Neural progenitor cell (in vitro differentiated cells): ENCODE data around the gene WDR86. TPM values are rescaled to one million over a fixed set of nuclear protein-coding genes. Genes with fewer than 3 reads are reported as not detected.
A peak's percentile ranks its signal among the peaks of the same experiment; 100 is the strongest.

Experiments
- DNase-seq: peaks from one replicate; pipeline ENCODE4 v3.0.0-alpha.2; 2016; ENCODE audit warnings: low spot score
- H2AFZ ChIP-seq: fragments of 200-600 bp; sonication (generic); replicated peaks from 2 replicates; pipeline ENCODE4 v1.6.1; 2016; ENCODE audit warnings: antibody characterized with exemption
- H3F3A ChIP-seq: fragments of 200-600 bp; sonication (generic); 2 replicates; pipeline ENCODE4 v1.6.1; 2016; ENCODE audit warnings: antibody characterized with exemption, low read depth
- H3K27ac ChIP-seq: fragments of 200-600 bp; sonication (generic); 2 replicates; pipeline ENCODE4 v1.5.1; 2016; ENCODE audit warnings: mild to moderate bottlenecking
- H3K27me3 ChIP-seq: fragments of 200-600 bp; sonication (generic); 2 replicates; pipeline ENCODE4 v1.6.1; 2016; ENCODE audit warnings: mild to moderate bottlenecking, moderate library complexity
- H3K36me3 ChIP-seq: fragments of 200-600 bp; sonication (generic); 2 replicates; pipeline ENCODE4 v1.5.1; 2016
- H3K4me1 ChIP-seq: fragments of 200-600 bp; sonication (generic); 2 replicates; pipeline ENCODE4 v1.6.1; 2016; ENCODE audit warnings: mixed run types
- H3K4me2 ChIP-seq: fragments of 200-600 bp; sonication (generic); 2 replicates; pipeline ENCODE4 v1.6.1; 2016
- H3K4me3 ChIP-seq: fragments of 200-600 bp; sonication (generic); 2 replicates; pipeline ENCODE4 v1.5.1; 2016
- H3K79me2 ChIP-seq: fragments of 200-600 bp; sonication (generic); 2 replicates; pipeline ENCODE4 v1.6.1; 2016; ENCODE audit warnings: low read depth
- H3K9ac ChIP-seq: fragments of 200-600 bp; sonication (generic); 2 replicates; pipeline ENCODE4 v1.6.1; 2016
- H3K9me3 ChIP-seq: fragments of 200-600 bp; sonication (generic); 2 replicates; pipeline ENCODE4 v1.5.1; 2016; ENCODE audit warnings: low read depth
- H4K20me1 ChIP-seq: fragments of 200-600 bp; sonication (generic); 2 replicates; pipeline ENCODE4 v1.6.1; 2016; ENCODE audit warnings: low read depth
- H3K27ac Mint-ChIP-seq: 3 replicates; pipeline ENCODE4 v1.8.0; 2021; ENCODE audit warnings: mixed read lengths
- H3K27me3 Mint-ChIP-seq: 2 replicates; pipeline ENCODE4 v1.8.0; 2022; ENCODE audit warnings: low read depth, mild to moderate bottlenecking, inconsistent platforms, moderate library complexity, mixed read lengths; ENCODE audit not compliant: insufficient read depth
- H3K36me3 Mint-ChIP-seq: 3 replicates; pipeline ENCODE4 v1.8.0; 2021; ENCODE audit warnings: mixed read lengths
- H3K4me1 Mint-ChIP-seq: 3 replicates; pipeline ENCODE4 v1.8.0; 2021; ENCODE audit warnings: mixed read lengths
- H3K4me3 Mint-ChIP-seq: 3 replicates; pipeline ENCODE4 v1.8.0; 2021; ENCODE audit warnings: mild to moderate bottlenecking, moderate library complexity, mixed read lengths
- H3K9me3 Mint-ChIP-seq: 3 replicates; pipeline ENCODE4 v1.8.0; 2020; ENCODE audit warnings: mixed read lengths
- EZH2 ChIP-seq: fragments of 200-600 bp; sonication (generic); IDR thresholded peaks from 2 replicates; pipeline ENCODE4 v1.6.1; 2017; ENCODE audit warnings: antibody characterized with exemption, mild to moderate bottlenecking, moderate library complexity
- EZH2phosphoT487 ChIP-seq: fragments of 200-600 bp; sonication (generic); IDR thresholded peaks from 2 replicates; pipeline ENCODE4 v1.6.1; 2017; ENCODE audit warnings: antibody characterized with exemption
- total RNA-seq: library from RNA; depleted of rRNA; stranded (reverse); fragments of >200 nt; gene quantifications from 2 replicates; pipeline ENCODE4 v1.2.3, GENCODE V29; 2015; ENCODE audit warnings: low replicate concordance
- TF ChIP-seq, protein P1 (sequence below): fragments of 200-600 bp; sonication (generic); IDR thresholded peaks from 2 replicates; pipeline ENCODE4 v1.5.1; 2017; ENCODE audit warnings: antibody characterized with exemption, mild to moderate bottlenecking

Gene WDR86
- 15.0 and 33.0 TPM in 2 replicates for total RNA-seq

- no peaks in the 10 kb centered on the region for H3K9me3 Mint-ChIP-seq
- TF ChIP-seq, protein P1, sequence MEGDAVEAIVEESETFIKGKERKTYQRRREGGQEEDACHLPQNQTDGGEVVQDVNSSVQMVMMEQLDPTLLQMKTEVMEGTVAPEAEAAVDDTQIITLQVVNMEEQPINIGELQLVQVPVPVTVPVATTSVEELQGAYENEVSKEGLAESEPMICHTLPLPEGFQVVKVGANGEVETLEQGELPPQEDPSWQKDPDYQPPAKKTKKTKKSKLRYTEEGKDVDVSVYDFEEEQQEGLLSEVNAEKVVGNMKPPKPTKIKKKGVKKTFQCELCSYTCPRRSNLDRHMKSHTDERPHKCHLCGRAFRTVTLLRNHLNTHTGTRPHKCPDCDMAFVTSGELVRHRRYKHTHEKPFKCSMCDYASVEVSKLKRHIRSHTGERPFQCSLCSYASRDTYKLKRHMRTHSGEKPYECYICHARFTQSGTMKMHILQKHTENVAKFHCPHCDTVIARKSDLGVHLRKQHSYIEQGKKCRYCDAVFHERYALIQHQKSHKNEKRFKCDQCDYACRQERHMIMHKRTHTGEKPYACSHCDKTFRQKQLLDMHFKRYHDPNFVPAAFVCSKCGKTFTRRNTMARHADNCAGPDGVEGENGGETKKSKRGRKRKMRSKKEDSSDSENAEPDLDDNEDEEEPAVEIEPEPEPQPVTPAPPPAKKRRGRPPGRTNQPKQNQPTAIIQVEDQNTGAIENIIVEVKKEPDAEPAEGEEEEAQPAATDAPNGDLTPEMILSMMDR: peak; percentile 7
- TF ChIP-seq EZH2: peak; percentile 75
- peak; percentile 28 for TF ChIP-seq EZH2phosphoT487
- H3K27ac ChIP-seq: no peak within 1 kb of the TSS
- no peak within 1 kb of the TSS for H3K9ac ChIP-seq
- H3K36me3 ChIP-seq: no peaks in the 10 kb centered on the region
- peaks cover 14% of the 10 kb centered on the region for H4K20me1 ChIP-seq
- H3K27me3 Mint-ChIP-seq: peaks cover 21% of the 10 kb centered on the region
- peaks cover 16% of the 10 kb centered on the region for H3F3A ChIP-seq
- H3K79me2 ChIP-seq: no peaks in the 10 kb centered on the region
- H3K27ac Mint-ChIP-seq: peak within 1 kb of the TSS; percentile 89
- H3K9me3 ChIP-seq: no peaks in the 10 kb centered on the region
- DNase-seq: peak; percentile 76
- peak within 1 kb of the TSS; percentile 79 for H2AFZ ChIP-seq
- peak within 1 kb of the TSS; percentile 93 for H3K4me3 Mint-ChIP-seq
- peaks cover 73% of the 10 kb centered on the region for H3K27me3 ChIP-seq
- peaks cover 16% of the 10 kb centered on the region for H3K4me1 ChIP-seq
- peak within 1 kb of the TSS; percentile 88 for H3K4me2 ChIP-seq
- H3K36me3 Mint-ChIP-seq: peaks cover 7% of the 10 kb centered on the region
- peaks cover 13% of the 10 kb centered on the region for H3K4me1 Mint-ChIP-seq
- peak within 1 kb of the TSS; percentile 71 for H3K4me3 ChIP-seq
Measured at GRCh38 chr7:151409667-151410404, at the start of gene WDR86. WDR86 (minus strand) TSS chr7:151410038; CDS start chr7:151409589, 449 bp downstream.

DNA sequence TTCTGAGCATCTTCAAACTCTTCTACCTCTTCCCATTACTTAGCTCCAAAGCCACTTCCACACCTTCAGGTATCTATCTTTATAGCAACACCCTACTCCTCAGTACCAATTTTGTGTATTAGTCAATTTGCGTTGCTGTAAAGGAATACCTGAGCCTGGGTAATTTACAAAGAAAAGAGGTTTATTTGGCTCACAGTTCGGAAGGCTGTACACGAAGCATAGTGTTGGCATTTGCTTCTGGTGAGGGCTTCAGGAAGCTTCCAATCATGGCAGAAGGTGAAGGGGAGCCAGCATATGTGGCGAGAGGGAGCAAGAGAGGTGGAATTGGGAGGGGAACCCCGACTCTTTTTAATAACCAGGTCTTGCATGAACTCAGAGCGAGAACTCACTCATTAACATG, 47.7 kb upstream of the WDR86 start:
- Mint-ChIP-seq H3K27me3 (peaks cover 10% of the 10 kb centered on the region), H3K9me3 (peaks cover 17% of the 10 kb centered on the region), H3K4me3 (peak overlapping the region; percentile 19), H3K27ac (no peak overlapping the region), H3K4me1 (peaks cover 33% of the 10 kb centered on the region), H3K36me3 (peaks cover 9% of the 10 kb centered on the region)
- Histone ChIP-seq H3K4me3 (no peak overlapping the region), H2AFZ (no peak overlapping the region), H3K27me3 (no peaks in the 10 kb centered on the region), H3K36me3 (no peaks in the 10 kb centered on the region), H3K79me2 (no peaks in the 10 kb centered on the region), H4K20me1 (no peaks in the 10 kb centered on the region), H3F3A (peaks cover 16% of the 10 kb centered on the region), H3K4me1 (peaks cover 25% of the 10 kb centered on the region), H3K4me2 (no peak overlapping the region), H3K9me3 (no peaks in the 10 kb centered on the region), H3K9ac (no peak overlapping the region), H3K27ac (no peak overlapping the region)
- DNase-seq: no peak
- TF ChIP-seq EZH2phosphoT487 (no peak), EZH2 (no peak)
- TF ChIP-seq, protein P1: no peak

DNA sequence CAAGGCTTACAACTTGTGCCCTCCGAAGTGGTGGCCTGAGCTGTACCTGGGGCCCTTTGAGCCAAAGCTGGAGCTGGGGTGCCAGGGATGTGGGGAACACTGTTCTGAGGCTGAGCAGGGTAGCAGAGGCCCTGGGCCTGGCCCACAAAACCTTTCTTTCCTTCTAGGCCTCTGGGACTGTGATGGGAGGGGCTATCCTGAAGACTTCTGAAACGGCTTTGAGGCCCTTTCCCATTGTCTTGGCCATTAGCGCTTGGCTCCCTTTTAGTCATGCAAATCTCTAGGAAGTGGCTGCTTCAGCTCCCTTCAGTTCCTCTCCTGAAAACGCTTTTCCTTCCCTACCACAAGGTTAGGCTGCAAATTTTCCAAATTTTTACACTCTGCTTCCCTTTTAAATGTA, 46.9 kb upstream of the WDR86 start:
- DNase-seq: peak; percentile 57
- H3K4me3 Mint-ChIP-seq: no peak overlapping the region

More for the DNA sequence above, 46.9 kb upstream of the WDR86 start:
- H3K4me2 ChIP-seq: no peak overlapping the region
- H3K27me3 ChIP-seq: no peaks in the 10 kb centered on the region
- TF ChIP-seq EZH2 (no peak), EZH2phosphoT487 (no peak)
- TF ChIP-seq, protein P1: no peak
- H3K9me3 ChIP-seq: no peaks in the 10 kb centered on the region
- H3K27ac ChIP-seq: no peak overlapping the region
- peaks cover 25% of the 10 kb centered on the region for H3K4me1 ChIP-seq
- H3K4me3 ChIP-seq: no peak overlapping the region
- no peak overlapping the region for H2AFZ ChIP-seq
- Mint-ChIP-seq H3K27me3 (peaks cover 9% of the 10 kb centered on the region), H3K27ac (no peak overlapping the region), H3K36me3 (peaks cover 4% of the 10 kb centered on the region), H3K4me1 (peaks cover 36% of the 10 kb centered on the region), H3K9me3 (peaks cover 12% of the 10 kb centered on the region)
- no peak overlapping the region for H3K9ac ChIP-seq
- no peaks in the 10 kb centered on the region for H4K20me1 ChIP-seq
- no peaks in the 10 kb centered on the region for H3K79me2 ChIP-seq
- H3K36me3 ChIP-seq: no peaks in the 10 kb centered on the region
- peaks cover 12% of the 10 kb centered on the region for H3F3A ChIP-seq
